Endothelial cell (in vitro differentiated cells): ENCODE results near the gene ROCK2. TPM values are rescaled to one million over a fixed set of nuclear protein-coding genes. Genes with fewer than 3 reads are reported as not detected.

Experiments
- DNase-seq: peaks from one replicate; pipeline ENCODE4 v3.0.0; 2021; ENCODE audit warnings: low spot score
- H3K27ac Mint-ChIP-seq: one replicate; pipeline ENCODE4 v1.8.0; 2021; ENCODE audit warnings: mixed read lengths, inconsistent platforms; ENCODE audit not compliant: unreplicated experiment
- H3K27me3 Mint-ChIP-seq: one replicate; pipeline ENCODE4 v1.8.0; 2021; ENCODE audit warnings: mild to moderate bottlenecking, moderate library complexity, mixed read lengths, inconsistent platforms; ENCODE audit not compliant: unreplicated experiment
- H3K36me3 Mint-ChIP-seq: one replicate; pipeline ENCODE4 v1.8.0; 2021; ENCODE audit warnings: mild to moderate bottlenecking, low read depth, mixed read lengths, inconsistent platforms; ENCODE audit not compliant: unreplicated experiment
- H3K4me1 Mint-ChIP-seq: one replicate; pipeline ENCODE4 v1.8.0; 2021; ENCODE audit warnings: mild to moderate bottlenecking, mixed read lengths, inconsistent platforms; ENCODE audit not compliant: unreplicated experiment
- H3K4me3 Mint-ChIP-seq: one replicate; pipeline ENCODE4 v1.8.0; 2021; ENCODE audit warnings: mild to moderate bottlenecking, mixed read lengths, inconsistent platforms; ENCODE audit not compliant: unreplicated experiment
- H3K9me3 Mint-ChIP-seq: one replicate; pipeline ENCODE4 v1.8.0; 2021; ENCODE audit warnings: mixed read lengths, inconsistent platforms; ENCODE audit not compliant: unreplicated experiment
- total RNA-seq: library from RNA; stranded (reverse); fragmentation: NEBNext Ultra II Directional; extraction: Animal tissue kit (Norgen Biotek cat#: 25700); gene quantifications from one replicate; pipeline ENCODE4 v1.2.1, GENCODE V29; 2021; ENCODE audit not compliant: unreplicated experiment
- TF ChIP-seq, protein P1 (sequence below): fragments of 200-600 bp; sonication (generic); IDR thresholded peaks from one replicate; pipeline ENCODE4 v1.5.0; 2021; ENCODE audit warnings: antibody characterized with exemption; ENCODE audit not compliant: unreplicated experiment

The ROCK2 gene
- total RNA-seq, 1 donor from 2014 or later, result 52.8 TPM

DNA sequence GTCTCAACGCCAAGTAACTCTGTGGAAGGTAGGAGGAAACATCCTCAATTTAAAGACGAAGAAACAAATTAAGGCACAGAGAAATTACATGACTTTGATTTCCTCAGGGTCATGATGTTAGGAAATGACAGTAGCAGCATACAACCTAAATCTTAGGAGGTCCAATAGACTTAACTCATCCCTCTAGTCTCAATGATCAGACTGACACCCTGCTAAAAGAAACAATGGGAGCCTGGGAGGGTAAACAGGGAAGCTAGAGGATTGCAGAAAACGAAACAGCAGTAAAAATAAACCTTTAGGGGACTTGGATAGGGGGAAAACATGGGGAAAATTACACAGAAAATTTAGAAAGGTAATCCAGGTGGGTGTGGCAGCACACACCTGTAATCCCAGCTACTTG is 56.0 kb downstream of the ROCK2 start:
- H3K4me1 Mint-ChIP-seq, result peaks cover 41% of the 10 kb centered on the region
- no peak for DNase-seq
- no peak overlapping the region for H3K4me3 Mint-ChIP-seq
- peaks cover 2% of the 10 kb centered on the region for H3K27me3 Mint-ChIP-seq
- TF ChIP-seq, protein P1, sequence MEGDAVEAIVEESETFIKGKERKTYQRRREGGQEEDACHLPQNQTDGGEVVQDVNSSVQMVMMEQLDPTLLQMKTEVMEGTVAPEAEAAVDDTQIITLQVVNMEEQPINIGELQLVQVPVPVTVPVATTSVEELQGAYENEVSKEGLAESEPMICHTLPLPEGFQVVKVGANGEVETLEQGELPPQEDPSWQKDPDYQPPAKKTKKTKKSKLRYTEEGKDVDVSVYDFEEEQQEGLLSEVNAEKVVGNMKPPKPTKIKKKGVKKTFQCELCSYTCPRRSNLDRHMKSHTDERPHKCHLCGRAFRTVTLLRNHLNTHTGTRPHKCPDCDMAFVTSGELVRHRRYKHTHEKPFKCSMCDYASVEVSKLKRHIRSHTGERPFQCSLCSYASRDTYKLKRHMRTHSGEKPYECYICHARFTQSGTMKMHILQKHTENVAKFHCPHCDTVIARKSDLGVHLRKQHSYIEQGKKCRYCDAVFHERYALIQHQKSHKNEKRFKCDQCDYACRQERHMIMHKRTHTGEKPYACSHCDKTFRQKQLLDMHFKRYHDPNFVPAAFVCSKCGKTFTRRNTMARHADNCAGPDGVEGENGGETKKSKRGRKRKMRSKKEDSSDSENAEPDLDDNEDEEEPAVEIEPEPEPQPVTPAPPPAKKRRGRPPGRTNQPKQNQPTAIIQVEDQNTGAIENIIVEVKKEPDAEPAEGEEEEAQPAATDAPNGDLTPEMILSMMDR, result no peak
- H3K9me3 Mint-ChIP-seq, result no peaks in the 10 kb centered on the region
- peaks cover 28% of the 10 kb centered on the region for H3K36me3 Mint-ChIP-seq
- H3K27ac Mint-ChIP-seq, result peak overlapping the region; percentile 94

DNA sequence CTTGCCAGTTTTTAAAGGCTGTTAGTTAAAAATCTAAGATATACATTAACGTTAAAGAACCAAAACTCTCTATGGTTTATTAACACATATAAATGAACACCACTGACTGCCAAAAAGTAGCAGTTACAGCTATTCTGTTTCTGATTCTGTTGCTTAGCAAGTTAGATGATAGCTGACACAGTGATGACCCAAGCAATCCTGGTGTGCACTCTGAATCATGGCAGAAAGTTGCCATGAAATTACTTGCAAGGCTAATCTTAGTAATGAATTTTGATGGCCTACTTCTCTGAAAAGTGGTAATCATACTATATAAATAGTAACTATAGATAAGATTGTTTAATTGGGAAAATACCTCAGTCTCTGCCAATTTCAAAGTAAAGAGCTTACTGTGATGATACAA is 57.7 kb downstream of the ROCK2 start:
- Mint-ChIP-seq H3K4me3 (no peak overlapping the region), H3K27me3 (peaks cover 2% of the 10 kb centered on the region), H3K4me1 (peaks cover 35% of the 10 kb centered on the region), H3K36me3 (peaks cover 38% of the 10 kb centered on the region), H3K27ac (no peak overlapping the region), H3K9me3 (no peaks in the 10 kb centered on the region)
- DNase-seq, result no peak
- TF ChIP-seq, protein P1, result no peak

DNA sequence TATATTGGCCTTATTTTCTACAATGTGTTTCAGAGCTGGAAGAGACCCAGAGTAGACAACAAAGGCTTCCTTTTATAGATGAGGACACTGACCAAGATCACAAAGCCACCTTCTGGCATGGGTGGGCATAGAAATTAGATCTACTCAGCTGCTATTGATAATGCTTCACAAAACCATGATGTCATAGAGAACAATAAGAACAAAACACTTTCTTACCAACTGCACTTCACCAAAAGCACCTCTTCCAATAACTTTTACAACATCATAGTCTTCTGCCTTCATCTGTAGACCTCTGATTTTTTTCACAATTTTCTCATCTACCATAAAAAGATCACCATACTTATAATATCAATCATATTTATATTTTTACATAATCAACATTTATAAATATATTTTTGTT is 58.1 kb downstream of the ROCK2 start:
- Mint-ChIP-seq H3K4me3 (no peak overlapping the region), H3K9me3 (no peaks in the 10 kb centered on the region), H3K36me3 (peaks cover 41% of the 10 kb centered on the region), H3K4me1 (peaks cover 34% of the 10 kb centered on the region), H3K27ac (peak overlapping the region; percentile 25), H3K27me3 (peaks cover 2% of the 10 kb centered on the region)
- TF ChIP-seq, protein P1, result no peak
- no peak for DNase-seq

DNA sequence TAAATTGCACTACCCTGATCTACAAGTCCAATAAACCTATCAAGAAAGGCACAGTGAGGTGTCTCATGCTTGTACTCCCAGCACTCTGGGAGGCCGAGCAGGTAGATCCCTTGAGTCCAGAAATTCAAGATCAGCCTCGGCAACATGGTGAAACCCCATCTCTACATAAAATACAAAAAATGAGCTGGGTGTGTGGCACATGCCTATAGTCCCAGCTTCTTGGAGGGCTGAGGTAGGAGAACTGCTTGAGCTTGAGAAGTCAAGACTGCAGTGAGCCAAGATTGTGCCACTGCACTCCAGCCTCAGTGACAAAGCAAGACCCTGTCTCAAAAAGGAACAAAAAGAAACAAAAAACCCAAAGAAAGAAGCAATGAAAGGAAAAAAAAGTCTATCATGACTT is 58.9 kb downstream of the ROCK2 start:
- H3K27ac Mint-ChIP-seq, result no peak overlapping the region
- peaks cover 38% of the 10 kb centered on the region for H3K4me1 Mint-ChIP-seq
- peaks cover 2% of the 10 kb centered on the region for H3K27me3 Mint-ChIP-seq
- no peak overlapping the region for H3K4me3 Mint-ChIP-seq
- no peak for DNase-seq
- peaks cover 41% of the 10 kb centered on the region for H3K36me3 Mint-ChIP-seq
- TF ChIP-seq, protein P1, result no peak
- H3K9me3 Mint-ChIP-seq, result no peaks in the 10 kb centered on the region

DNA sequence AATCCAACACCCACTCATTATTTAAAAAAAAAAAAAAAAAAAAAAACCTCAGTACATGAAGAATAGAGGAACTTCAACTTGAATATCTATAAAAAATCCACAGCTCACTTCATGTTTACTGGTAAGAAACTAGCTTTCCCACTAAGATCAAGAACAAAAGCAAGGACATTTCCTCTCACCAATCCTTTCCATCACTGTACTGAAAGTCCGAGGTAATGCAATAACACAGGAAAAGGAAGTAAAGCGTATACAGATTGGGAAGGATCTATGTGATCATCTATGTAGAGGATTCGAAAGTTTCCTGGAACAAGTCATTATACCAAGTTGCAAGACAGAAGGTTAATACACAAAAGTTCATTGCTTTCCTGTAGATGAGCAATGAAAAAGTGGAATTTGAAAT is 63.2 kb downstream of the ROCK2 start:
- H3K4me3 Mint-ChIP-seq, result peak overlapping the region; percentile 2
- DNase-seq, result no peak

More for the DNA sequence above, 63.2 kb downstream of the ROCK2 start:
- H3K9me3 Mint-ChIP-seq, result no peaks in the 10 kb centered on the region
- TF ChIP-seq, protein P1, result no peak
- H3K27ac Mint-ChIP-seq, result peak overlapping the region; percentile 84
- H3K4me1 Mint-ChIP-seq, result peaks cover 23% of the 10 kb centered on the region
- H3K36me3 Mint-ChIP-seq, result peaks cover 42% of the 10 kb centered on the region
- H3K27me3 Mint-ChIP-seq, result no peaks in the 10 kb centered on the region
